Epithelial cell of proximal tubule (primary cell): ENCODE results near the gene ARID5A. TPM values are rescaled to one million over a fixed set of nuclear protein-coding genes. Genes with fewer than 3 reads are reported as not detected.
A peak's percentile ranks its signal among the peaks of the same experiment; 100 is the strongest.
"Not testable (repeated sequence)": the region's sequence is repeated elsewhere in the genome, so short reads cannot be mapped to it uniquely, and the experiment has no call there.

Source experiments
- DNase-seq: peaks from one replicate; pipeline ENCODE4 v3.0.0-alpha.2; 2011; ENCODE audit warnings: low read depth
- H3K4me3 ChIP-seq: 2 replicates; pipeline ENCODE4 v1.5.1; 2011; ENCODE audit warnings: low read depth, mild to moderate bottlenecking, low read length
- total RNA-seq: library from RNA; depleted of rRNA; stranded (reverse); fragments of >200 nt; gene quantifications from 2 replicates; pipeline ENCODE4 v1.2.3, GENCODE V29; 2015
- TF ChIP-seq, protein P1 (sequence below): conservative IDR thresholded peaks from 2 replicates; pipeline ENCODE4 v1.5.1; 2012; ENCODE audit warnings: low read depth, mild to moderate bottlenecking, low read length

Gene ARID5A
- total RNA-seq, 1 donor from 2014 or later: 20.8 TPM

- no peak for DNase-seq
- H3K4me3 ChIP-seq: no peak overlapping the region
- TF ChIP-seq, protein P1, sequence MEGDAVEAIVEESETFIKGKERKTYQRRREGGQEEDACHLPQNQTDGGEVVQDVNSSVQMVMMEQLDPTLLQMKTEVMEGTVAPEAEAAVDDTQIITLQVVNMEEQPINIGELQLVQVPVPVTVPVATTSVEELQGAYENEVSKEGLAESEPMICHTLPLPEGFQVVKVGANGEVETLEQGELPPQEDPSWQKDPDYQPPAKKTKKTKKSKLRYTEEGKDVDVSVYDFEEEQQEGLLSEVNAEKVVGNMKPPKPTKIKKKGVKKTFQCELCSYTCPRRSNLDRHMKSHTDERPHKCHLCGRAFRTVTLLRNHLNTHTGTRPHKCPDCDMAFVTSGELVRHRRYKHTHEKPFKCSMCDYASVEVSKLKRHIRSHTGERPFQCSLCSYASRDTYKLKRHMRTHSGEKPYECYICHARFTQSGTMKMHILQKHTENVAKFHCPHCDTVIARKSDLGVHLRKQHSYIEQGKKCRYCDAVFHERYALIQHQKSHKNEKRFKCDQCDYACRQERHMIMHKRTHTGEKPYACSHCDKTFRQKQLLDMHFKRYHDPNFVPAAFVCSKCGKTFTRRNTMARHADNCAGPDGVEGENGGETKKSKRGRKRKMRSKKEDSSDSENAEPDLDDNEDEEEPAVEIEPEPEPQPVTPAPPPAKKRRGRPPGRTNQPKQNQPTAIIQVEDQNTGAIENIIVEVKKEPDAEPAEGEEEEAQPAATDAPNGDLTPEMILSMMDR: no peak
Measured at GRCh38 chr2:96552315-96553175, 16.0 kb downstream of the ARID5A start.

- DNase-seq: no peak
- TF ChIP-seq, protein P1: no peak
- H3K4me3 ChIP-seq: no peak overlapping the region
Measured at GRCh38 chr2:96553176-96553956, 16.8 kb downstream of the ARID5A start.

DNA sequence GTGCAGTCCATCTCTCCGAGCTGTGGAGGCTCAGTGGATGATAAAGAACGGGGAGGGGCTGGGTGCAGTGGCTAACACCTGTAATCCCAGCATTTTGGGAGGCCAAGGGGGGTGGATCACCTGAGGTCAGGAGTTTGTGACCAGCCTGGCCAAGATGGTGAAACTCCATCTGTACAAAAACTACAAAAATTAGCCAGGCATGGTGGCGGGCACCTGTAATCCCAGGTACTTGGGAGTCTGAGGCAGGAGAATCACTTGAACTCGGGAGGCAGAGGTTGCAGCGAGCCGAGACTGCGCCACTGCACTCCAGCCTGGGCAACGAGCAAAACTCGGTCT is 17.4 kb downstream of the ARID5A start:
- not testable (repeated sequence) for DNase-seq, H3K4me3 ChIP-seq

- TF ChIP-seq, protein P1: peak; percentile 88
- no peak for DNase-seq
- H3K4me3 ChIP-seq: no peak overlapping the region
Measured at GRCh38 chr2:96554293-96555145, 18.0 kb downstream of the ARID5A start.

- no peak for DNase-seq
- TF ChIP-seq, protein P1: no peak
- H3K4me3 ChIP-seq: no peak overlapping the region
Measured at GRCh38 chr2:96555146-96555610, 18.6 kb downstream of the ARID5A start.

GRCh38 chr2:96556441-96557330 is 20.1 kb downstream of the ARID5A start:
- DNase-seq: peak; percentile 94
- TF ChIP-seq, protein P1: no peak
- H3K4me3 ChIP-seq: no peak overlapping the region

GRCh38 chr2:96557421-96557820 is 20.9 kb downstream of the ARID5A start:
- DNase-seq, H3K4me3 ChIP-seq: not testable (repeated sequence)
